Measurements from ENCODE around the gene MPP2. TPM values are rescaled to one million over a fixed set of nuclear protein-coding genes. Genes with fewer than 3 reads are reported as not detected.

Gene MPP2
- total RNA-seq, 6 experiments from 2014 or later = 0.62 to 1.3 (median 1.0) TPM

DNA sequence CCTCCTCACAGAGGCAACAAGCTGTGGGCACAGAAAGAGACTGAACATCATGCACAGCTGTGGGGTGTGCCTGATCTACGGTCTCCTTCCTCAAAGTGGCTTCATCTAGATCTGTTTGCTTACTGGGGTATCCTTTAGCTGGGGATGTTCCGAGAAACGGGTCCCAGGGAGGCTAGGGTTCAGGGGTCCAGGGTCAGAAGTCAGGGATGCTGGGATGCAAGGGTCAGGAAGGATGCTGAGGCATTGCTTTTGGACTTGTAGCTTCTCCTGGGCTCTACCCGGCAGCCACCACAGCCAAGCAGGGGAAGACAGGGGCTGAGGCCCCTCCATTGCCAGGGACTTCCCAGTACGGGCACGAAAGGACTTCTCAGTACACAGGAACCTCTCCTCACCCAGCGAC, 53.8 kb downstream of the MPP2 start:
- H3K27me3 Mint-ChIP-seq (ENCODE audit: insufficient read depth) = peaks cover 63% of the 10 kb centered on the region
- no peaks in the 10 kb centered on the region for H3K9me3 Mint-ChIP-seq
- no peak for DNase-seq
- H3K4me3 Mint-ChIP-seq = no peak overlapping the region
- H3K27ac Mint-ChIP-seq = no peak overlapping the region
- TF ChIP-seq, protein P1, sequence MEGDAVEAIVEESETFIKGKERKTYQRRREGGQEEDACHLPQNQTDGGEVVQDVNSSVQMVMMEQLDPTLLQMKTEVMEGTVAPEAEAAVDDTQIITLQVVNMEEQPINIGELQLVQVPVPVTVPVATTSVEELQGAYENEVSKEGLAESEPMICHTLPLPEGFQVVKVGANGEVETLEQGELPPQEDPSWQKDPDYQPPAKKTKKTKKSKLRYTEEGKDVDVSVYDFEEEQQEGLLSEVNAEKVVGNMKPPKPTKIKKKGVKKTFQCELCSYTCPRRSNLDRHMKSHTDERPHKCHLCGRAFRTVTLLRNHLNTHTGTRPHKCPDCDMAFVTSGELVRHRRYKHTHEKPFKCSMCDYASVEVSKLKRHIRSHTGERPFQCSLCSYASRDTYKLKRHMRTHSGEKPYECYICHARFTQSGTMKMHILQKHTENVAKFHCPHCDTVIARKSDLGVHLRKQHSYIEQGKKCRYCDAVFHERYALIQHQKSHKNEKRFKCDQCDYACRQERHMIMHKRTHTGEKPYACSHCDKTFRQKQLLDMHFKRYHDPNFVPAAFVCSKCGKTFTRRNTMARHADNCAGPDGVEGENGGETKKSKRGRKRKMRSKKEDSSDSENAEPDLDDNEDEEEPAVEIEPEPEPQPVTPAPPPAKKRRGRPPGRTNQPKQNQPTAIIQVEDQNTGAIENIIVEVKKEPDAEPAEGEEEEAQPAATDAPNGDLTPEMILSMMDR (IDR thresholded peaks at IDR 0.05) = no peak
- no peaks in the 10 kb centered on the region for H3K4me1 Mint-ChIP-seq (ENCODE audit: low read depth)
- no peaks in the 10 kb centered on the region for H3K36me3 Mint-ChIP-seq (ENCODE audit: low read depth)

DNA sequence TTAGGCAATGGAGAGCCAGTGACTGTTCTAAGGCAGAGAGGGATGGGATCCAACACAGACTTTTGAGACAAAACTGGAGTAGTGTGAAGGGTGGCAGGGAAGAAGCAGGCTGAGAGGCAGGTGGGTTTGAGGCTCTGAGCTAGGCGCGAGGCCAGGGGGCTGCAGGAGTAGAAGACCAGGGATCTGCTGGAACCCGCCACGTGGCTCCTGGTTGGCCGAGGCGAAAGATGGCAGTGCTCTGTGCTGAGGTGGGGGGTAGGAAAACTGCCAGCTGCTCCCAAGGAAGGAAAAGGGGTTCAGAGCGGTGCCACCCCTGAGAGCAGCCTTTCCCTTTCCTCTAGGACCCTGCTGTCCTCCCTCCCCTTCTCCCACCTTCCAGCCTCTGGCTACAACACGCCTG, 54.8 kb downstream of the MPP2 start:
- H3K27ac Mint-ChIP-seq = no peak overlapping the region
- no peaks in the 10 kb centered on the region; the same call in 1 of the 2 replicates for H3K4me1 Mint-ChIP-seq (ENCODE audit: low read depth)
- TF ChIP-seq, protein P1 (IDR thresholded peaks at IDR 0.05) = no peak
- H3K36me3 Mint-ChIP-seq (ENCODE audit: low read depth) = no peaks in the 10 kb centered on the region
- no peak for DNase-seq
- H3K4me3 Mint-ChIP-seq = no peak overlapping the region
- H3K9me3 Mint-ChIP-seq = no peaks in the 10 kb centered on the region
- H3K27me3 Mint-ChIP-seq (ENCODE audit: insufficient read depth) = peaks cover 59% of the 10 kb centered on the region

DNA sequence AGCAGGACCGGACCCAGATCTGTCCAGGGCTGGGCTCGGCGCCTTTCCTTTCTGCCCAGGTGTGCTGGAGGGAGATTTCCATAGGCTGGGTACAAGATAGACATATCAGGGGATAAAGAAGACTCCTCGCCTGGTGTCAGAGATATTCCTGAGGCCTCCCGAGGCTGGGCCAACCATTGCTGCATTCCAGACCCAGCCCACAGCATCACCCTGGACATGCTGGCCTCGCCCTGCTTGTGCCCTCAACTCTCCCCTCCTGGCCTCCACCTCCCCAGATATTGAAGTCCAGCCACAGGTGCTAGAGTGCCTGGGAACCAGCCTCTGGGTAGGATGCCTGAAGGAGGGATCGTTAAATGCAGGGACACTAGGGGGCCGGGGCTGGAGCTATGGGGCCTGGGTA, 58.2 kb downstream of the MPP2 start:
- H3K27me3 Mint-ChIP-seq (ENCODE audit: insufficient read depth) = peaks cover 37% of the 10 kb centered on the region
- no peak overlapping the region for H3K4me3 Mint-ChIP-seq
- no peaks in the 10 kb centered on the region for H3K9me3 Mint-ChIP-seq
- H3K36me3 Mint-ChIP-seq (ENCODE audit: low read depth) = no peaks in the 10 kb centered on the region
- no peak overlapping the region for H3K27ac Mint-ChIP-seq
- H3K4me1 Mint-ChIP-seq (ENCODE audit: low read depth) = peaks cover 12% of the 10 kb centered on the region; the same call in 1 of the 2 replicates
- TF ChIP-seq, protein P1 (IDR thresholded peaks at IDR 0.05) = no peak
- DNase-seq = no peak

DNA sequence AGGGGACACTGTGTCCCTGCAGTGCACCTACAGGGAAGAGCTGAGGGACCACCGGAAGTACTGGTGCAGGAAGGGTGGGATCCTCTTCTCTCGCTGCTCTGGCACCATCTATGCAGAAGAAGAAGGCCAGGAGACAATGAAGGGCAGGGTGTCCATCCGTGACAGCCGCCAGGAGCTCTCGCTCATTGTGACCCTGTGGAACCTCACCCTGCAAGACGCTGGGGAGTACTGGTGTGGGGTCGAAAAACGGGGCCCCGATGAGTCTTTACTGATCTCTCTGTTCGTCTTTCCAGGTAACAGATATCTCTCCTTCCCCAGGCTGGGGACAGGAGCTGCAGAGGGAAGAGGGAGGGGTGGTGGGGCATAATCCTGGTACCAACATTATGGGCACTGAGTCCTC, 58.7 kb downstream of the MPP2 start:
- peaks cover 33% of the 10 kb centered on the region for H3K27me3 Mint-ChIP-seq (ENCODE audit: insufficient read depth)
- H3K27ac Mint-ChIP-seq = no peak overlapping the region
- H3K36me3 Mint-ChIP-seq (ENCODE audit: low read depth) = no peaks in the 10 kb centered on the region
- peaks cover 12% of the 10 kb centered on the region; the same call in 1 of the 2 replicates for H3K4me1 Mint-ChIP-seq (ENCODE audit: low read depth)
- TF ChIP-seq, protein P1 (IDR thresholded peaks at IDR 0.05) = no peak
- no peaks in the 10 kb centered on the region for H3K9me3 Mint-ChIP-seq
- no peak overlapping the region for H3K4me3 Mint-ChIP-seq
- no peak for DNase-seq

DNA sequence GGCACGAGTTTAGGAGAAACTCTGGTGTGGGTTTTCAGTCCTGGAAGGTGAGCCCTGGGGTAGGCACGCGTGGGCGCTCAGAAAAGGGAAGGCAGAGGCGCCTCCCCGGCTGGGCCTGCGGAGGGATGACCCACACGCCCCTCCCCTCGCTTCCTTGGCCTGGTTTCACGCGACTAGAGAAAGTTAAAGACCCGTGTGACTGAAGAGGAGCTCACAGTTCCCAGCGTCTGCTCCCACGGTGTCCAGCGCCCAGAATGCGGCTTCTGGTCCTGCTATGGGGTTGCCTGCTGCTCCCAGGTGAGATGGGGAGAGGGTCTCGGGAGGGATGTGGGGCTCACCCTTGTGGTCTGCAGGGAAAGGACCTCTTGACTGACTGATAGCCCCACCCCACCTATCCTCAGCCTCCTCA, 60.4 kb downstream of the MPP2 start, which contains the start of gene CD300LG:
CD300LG (plus strand) TSS at position 214 of the 409 bp plus-strand sequence; CDS start at position 255, 41 bp downstream.
- no peaks in the 10 kb centered on the region for H3K36me3 Mint-ChIP-seq (ENCODE audit: low read depth)
- H3K27me3 Mint-ChIP-seq (ENCODE audit: insufficient read depth) = peaks cover 23% of the 10 kb centered on the region
- no peak within 1 kb of the TSS for H3K4me3 Mint-ChIP-seq
- TF ChIP-seq, protein P1 (IDR thresholded peaks at IDR 0.05) = no peak
- no peak within 1 kb of the TSS for H3K27ac Mint-ChIP-seq
- H3K4me1 Mint-ChIP-seq (ENCODE audit: low read depth) = peaks cover 14% of the 10 kb centered on the region
- no peaks in the 10 kb centered on the region for H3K9me3 Mint-ChIP-seq
- DNase-seq = no peak

Measured in HFFc6 (cell line).